Left ventricle myocardium inferior (tissue), 1 donor: ENCODE measurements around the gene UQCC2. TPM values are rescaled to one million over a fixed set of nuclear protein-coding genes. Genes with fewer than 3 reads are reported as not detected.

ENCODE experiments used
- DNase-seq: peaks from one replicate; pipeline ENCODE4 v3.0.0-alpha.2; 2020
- H3K27ac ChIP-seq: fragments of 200-600 bp; replicated peaks from 2 replicates; pipeline ENCODE4 v1.8.0; 2021
- H3K27me3 ChIP-seq: fragments of 200-600 bp; 2 replicates; pipeline ENCODE4 v1.8.0; 2021; ENCODE audit warnings: low read depth
- H3K36me3 ChIP-seq: fragments of 200-600 bp; 2 replicates; pipeline ENCODE4 v1.8.0; 2021
- H3K4me1 ChIP-seq: fragments of 200-600 bp; 2 replicates; pipeline ENCODE4 v1.8.0; 2021
- H3K4me3 ChIP-seq: fragments of 200-600 bp; 2 replicates; pipeline ENCODE4 v1.8.0; 2021; ENCODE audit warnings: mild to moderate bottlenecking, moderate library complexity
- H3K9me3 ChIP-seq: fragments of 200-600 bp; replicated peaks from 2 replicates; pipeline ENCODE4 v1.8.0; 2021
- intact Hi-C: fragments of 100-400 bp; cut with micrococcal nuclease; formaldehyde crosslinking; loops from one replicate; pipeline ENCODE4 v1.11.0; 2022
- total RNA-seq: library from RNA; stranded (reverse); fragmentation: NEBNext Ultra II Directional; extraction: Animal tissue kit (Norgen Biotek cat#: 25700); gene quantifications from one replicate; pipeline ENCODE4 v1.2.1, GENCODE V29; 2021
- TF ChIP-seq, protein P1 (sequence below): fragments of 200-600 bp; IDR thresholded peaks from 2 replicates; pipeline ENCODE4 v1.8.0; 2021; ENCODE audit warnings: antibody characterized with exemption, mild to moderate bottlenecking, borderline replicate concordance
- donor health status: DM: no; HTN: yes; CAD: no; lungs with severe emphysema.

The UQCC2 gene
- total RNA-seq, 1 donor from 2014 or later = 199 TPM

DNA sequence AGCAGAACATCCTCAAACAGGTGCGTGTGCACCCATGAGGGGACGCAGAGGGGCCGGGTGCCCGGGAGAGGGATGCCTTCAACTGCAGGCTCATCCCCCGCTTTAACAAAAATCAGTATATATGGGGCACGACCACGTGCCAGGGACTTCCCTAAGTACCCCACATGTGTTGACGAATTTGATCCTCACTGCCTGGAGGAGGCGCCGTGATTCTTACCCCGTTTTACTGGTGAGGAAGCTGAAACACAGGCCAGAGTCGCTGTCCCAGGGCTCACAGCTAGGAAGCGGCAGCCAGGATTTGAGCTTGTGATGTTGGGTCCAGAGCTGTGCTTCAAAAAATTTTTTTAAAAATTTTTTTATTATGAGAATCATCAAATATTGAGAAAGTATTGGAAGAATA is 45.5 kb downstream of the UQCC2 start:
- DNase-seq = no peak
- H3K4me3 ChIP-seq = no peak overlapping the region
- intact Hi-C loops = no loop called here
- H3K27me3 ChIP-seq = no peaks in the 10 kb centered on the region
- H3K9me3 ChIP-seq = no peaks in the 10 kb centered on the region
- H3K4me1 ChIP-seq = no peaks in the 10 kb centered on the region
- H3K27ac ChIP-seq = no peak overlapping the region
- TF ChIP-seq, protein P1, sequence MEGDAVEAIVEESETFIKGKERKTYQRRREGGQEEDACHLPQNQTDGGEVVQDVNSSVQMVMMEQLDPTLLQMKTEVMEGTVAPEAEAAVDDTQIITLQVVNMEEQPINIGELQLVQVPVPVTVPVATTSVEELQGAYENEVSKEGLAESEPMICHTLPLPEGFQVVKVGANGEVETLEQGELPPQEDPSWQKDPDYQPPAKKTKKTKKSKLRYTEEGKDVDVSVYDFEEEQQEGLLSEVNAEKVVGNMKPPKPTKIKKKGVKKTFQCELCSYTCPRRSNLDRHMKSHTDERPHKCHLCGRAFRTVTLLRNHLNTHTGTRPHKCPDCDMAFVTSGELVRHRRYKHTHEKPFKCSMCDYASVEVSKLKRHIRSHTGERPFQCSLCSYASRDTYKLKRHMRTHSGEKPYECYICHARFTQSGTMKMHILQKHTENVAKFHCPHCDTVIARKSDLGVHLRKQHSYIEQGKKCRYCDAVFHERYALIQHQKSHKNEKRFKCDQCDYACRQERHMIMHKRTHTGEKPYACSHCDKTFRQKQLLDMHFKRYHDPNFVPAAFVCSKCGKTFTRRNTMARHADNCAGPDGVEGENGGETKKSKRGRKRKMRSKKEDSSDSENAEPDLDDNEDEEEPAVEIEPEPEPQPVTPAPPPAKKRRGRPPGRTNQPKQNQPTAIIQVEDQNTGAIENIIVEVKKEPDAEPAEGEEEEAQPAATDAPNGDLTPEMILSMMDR = no peak
- H3K36me3 ChIP-seq = peaks cover 51% of the 10 kb centered on the region

DNA sequence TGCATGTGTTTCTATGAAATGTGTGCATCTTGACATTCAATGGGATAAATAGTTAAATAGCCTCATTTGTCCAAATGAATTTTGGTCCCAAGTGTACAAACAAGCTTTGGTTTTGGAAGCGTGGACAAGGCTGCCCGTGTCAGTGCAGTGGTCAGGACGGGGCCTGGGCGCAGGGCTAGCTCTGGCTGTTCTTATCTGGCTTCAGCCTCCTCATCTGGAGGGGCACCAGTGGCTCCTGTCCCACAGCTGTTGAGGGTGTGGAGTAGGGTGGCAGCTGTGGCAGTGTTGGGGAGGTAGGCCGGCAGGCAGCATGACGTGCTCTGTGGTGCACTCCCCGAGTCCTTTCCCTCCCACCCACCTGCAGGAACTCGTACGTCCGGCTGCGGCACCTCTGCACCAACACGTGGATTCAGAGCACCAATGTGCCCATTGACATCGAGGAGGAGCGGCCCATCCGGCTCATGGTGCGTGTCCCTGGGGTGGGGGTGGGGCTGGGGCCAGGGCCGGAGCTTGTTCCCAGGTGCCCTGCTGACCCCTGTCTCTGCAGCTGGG is 46.9 kb downstream of the UQCC2 start:
- peaks cover 41% of the 10 kb centered on the region for H3K36me3 ChIP-seq
- DNase-seq = no peak
- no peaks in the 10 kb centered on the region for H3K4me1 ChIP-seq
- no peak overlapping the region for H3K4me3 ChIP-seq
- no peaks in the 10 kb centered on the region for H3K9me3 ChIP-seq
- TF ChIP-seq, protein P1 = no peak
- H3K27me3 ChIP-seq = no peaks in the 10 kb centered on the region
- intact Hi-C loops = no loop called here
- no peak overlapping the region for H3K27ac ChIP-seq

DNA sequence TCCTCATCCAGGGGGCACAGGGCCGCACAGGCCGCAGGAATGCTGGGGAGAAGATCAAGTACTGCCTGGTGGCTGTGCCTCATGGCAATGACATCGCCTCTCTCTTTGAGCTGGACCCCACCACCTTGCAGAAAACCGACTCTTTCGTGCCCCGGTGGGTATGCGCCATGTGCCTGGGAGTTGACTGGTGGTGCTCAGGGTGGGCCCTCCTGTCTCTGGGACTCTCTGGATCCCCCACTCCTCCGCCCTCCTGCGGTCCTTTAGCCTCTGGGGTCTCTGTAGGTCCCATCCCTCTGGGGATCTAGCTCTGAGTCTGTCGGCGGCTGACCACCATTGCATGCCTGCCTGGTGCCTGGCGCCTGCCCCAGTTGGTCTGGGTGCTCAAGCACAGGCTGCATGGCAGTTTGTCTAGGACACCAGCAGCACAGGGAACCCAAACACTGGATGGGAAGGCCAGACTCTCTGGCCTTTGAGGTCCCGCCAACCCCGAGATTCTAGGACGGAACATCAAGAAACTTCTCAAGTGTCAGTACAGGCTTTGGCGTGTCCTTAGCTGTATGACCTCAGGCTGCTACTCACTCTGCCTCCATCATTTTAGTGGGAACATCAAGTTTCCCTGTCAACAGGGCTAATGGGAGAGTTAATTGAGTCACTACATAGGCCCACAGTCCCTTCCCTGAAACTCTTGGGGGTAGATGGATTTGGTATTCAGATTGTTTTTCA is 47.6 kb downstream of the UQCC2 start:
- intact Hi-C loops = no loop called here
- H3K36me3 ChIP-seq = peaks cover 38% of the 10 kb centered on the region
- TF ChIP-seq, protein P1 = no peak
- H3K27me3 ChIP-seq = no peaks in the 10 kb centered on the region
- H3K4me1 ChIP-seq = no peaks in the 10 kb centered on the region
- no peak overlapping the region for H3K4me3 ChIP-seq
- DNase-seq = no peak
- no peaks in the 10 kb centered on the region for H3K9me3 ChIP-seq
- no peak overlapping the region for H3K27ac ChIP-seq

DNA sequence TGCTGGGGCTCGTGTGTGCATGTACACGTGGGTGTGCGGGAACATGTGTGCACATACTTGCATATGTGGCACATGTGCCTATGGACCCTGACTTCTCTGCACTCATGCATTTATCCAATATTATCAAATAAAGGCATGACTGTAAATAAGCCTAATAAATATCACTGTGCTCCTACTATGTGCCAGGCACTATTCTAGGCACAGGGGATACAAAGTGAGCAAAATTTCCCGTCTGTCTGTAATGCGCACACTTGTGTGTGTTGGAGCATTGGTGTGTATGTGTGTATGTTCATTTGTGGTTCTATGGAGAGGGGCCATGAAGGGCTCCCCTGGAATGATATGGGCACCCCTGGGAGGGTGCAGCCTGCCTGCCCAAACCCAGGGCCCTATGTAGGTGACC is 48.5 kb downstream of the UQCC2 start:
- H3K27me3 ChIP-seq = no peaks in the 10 kb centered on the region
- peaks cover 35% of the 10 kb centered on the region for H3K36me3 ChIP-seq
- no peaks in the 10 kb centered on the region for H3K9me3 ChIP-seq
- H3K27ac ChIP-seq = no peak overlapping the region
- no peaks in the 10 kb centered on the region for H3K4me1 ChIP-seq
- H3K4me3 ChIP-seq = no peak overlapping the region
- no peak for DNase-seq
- intact Hi-C loops = no loop called here
- TF ChIP-seq, protein P1 = no peak

DNA sequence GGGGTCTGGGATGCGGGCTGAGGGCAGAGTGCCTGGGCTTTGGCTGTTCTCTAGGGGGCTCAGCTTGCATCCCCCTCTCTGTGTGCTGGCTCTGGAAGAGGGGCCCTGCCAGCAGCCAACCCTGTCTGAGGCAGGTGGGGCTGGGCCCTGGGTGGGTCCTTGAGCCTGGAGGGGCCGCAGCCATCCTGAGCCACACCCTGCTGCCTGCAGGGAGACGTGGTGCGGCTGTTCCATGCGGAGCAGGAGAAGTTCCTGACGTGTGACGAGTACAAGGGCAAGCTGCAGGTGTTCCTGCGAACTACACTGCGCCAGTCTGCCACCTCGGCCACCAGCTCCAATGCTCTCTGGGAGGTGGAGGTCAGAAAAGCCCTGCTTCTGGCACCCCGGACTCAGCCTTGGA is 49.2 kb downstream of the UQCC2 start:
- no peaks in the 10 kb centered on the region for H3K4me1 ChIP-seq
- no peaks in the 10 kb centered on the region for H3K27me3 ChIP-seq
- H3K36me3 ChIP-seq = peaks cover 28% of the 10 kb centered on the region
- no peak overlapping the region for H3K4me3 ChIP-seq
- no peak overlapping the region for H3K27ac ChIP-seq
- no peaks in the 10 kb centered on the region for H3K9me3 ChIP-seq
- DNase-seq = no peak
- TF ChIP-seq, protein P1 = no peak
- intact Hi-C loops = no loop called here
